ENCODE results near the gene GNAO1. TPM values are rescaled to one million over a fixed set of nuclear protein-coding genes. Genes with fewer than 3 reads are reported as not detected.

Gene GNAO1
- total and polyA plus RNA-seq, 2 experiments from 2014 or later, result under 0.01 to 0.18 TPM

GRCh38 chr16:56382901-56383355 lies 191.6 kb downstream of the GNAO1 start:
- no peak overlapping the region for H3K9ac ChIP-seq
- H3K79me2 ChIP-seq (ENCODE audit: insufficient read depth), result peaks cover 27% of the 10 kb centered on the region
- no peak for TF ChIP-seq EZH2 (IDR thresholded peaks at IDR 0.05; ENCODE audit: insufficient read depth, poor library complexity, severe bottlenecking)
- TF ChIP-seq EZH2phosphoT487 (IDR thresholded peaks at IDR 0.05; ENCODE audit: insufficient read depth, low read depth), result no peak
- H3K9me3 ChIP-seq (ENCODE audit: low read depth), result no peaks in the 10 kb centered on the region
- peak overlapping the region; percentile 14 for H3K4me2 ChIP-seq (ENCODE audit: unreplicated experiment)
- 65% methylated on average over 5 of the region's 5 CpGs for WGBS, 2 experiments (ENCODE audit: low coverage in 1 of 2, low lambda C conversion rate in 2 of 2, missing lambda C conversion rate in 2 of 2)
- no peaks in the 10 kb centered on the region for H3K27me3 ChIP-seq (replicated peaks; ENCODE audit: insufficient read depth)
- peaks cover 23% of the 10 kb centered on the region for H3K4me1 ChIP-seq (ENCODE audit: insufficient read depth)
- in situ Hi-C loops (cut with MboI), result no loop called here
- H3K4me3 ChIP-seq, result no peak overlapping the region
- 0 out of 2 replicates have a peak overlapping the region, but pooled peaks have one; percentile 3 for H3K27ac ChIP-seq
- peaks cover 29% of the 10 kb centered on the region for H3K36me3 ChIP-seq (ENCODE audit: low read depth)
- peak; percentile 53 for DNase-seq
- H3F3A ChIP-seq (ENCODE audit: insufficient read depth), result peaks cover 19% of the 10 kb centered on the region
- no peaks in the 10 kb centered on the region for H4K20me1 ChIP-seq (ENCODE audit: insufficient read depth)
- no peak overlapping the region for H2AFZ ChIP-seq
- no peaks in the 10 kb centered on the region for H3K9me2 ChIP-seq (ENCODE audit: insufficient read depth)

- Histone ChIP-seq H3K9me3 (ENCODE audit: low read depth) (no peaks in the 10 kb centered on the region), H3K36me3 (ENCODE audit: low read depth) (peaks cover 21% of the 10 kb centered on the region), H3K4me1 (ENCODE audit: insufficient read depth) (peaks cover 36% of the 10 kb centered on the region), H3F3A (ENCODE audit: insufficient read depth) (peaks cover 28% of the 10 kb centered on the region), H2AFZ (no peak overlapping the region), H3K4me2 (ENCODE audit: unreplicated experiment) (no peak overlapping the region), H3K27me3 (replicated peaks; ENCODE audit: insufficient read depth) (no peaks in the 10 kb centered on the region), H3K79me2 (ENCODE audit: insufficient read depth) (peaks cover 15% of the 10 kb centered on the region; the same call in 1 of the 2 replicates), H3K9me2 (ENCODE audit: insufficient read depth) (no peaks in the 10 kb centered on the region), H3K27ac (no peak overlapping the region), H3K4me3 (no peak overlapping the region), H4K20me1 (ENCODE audit: insufficient read depth) (no peaks in the 10 kb centered on the region), H3K9ac (no peak overlapping the region)
- no peak for DNase-seq
- in situ Hi-C loops (cut with MboI), result no loop called here
- 87 to 90% methylated on average over 4 of the region's 4 CpGs for WGBS, 2 experiments (ENCODE audit: low coverage in 1 of 2, low lambda C conversion rate in 2 of 2, missing lambda C conversion rate in 2 of 2)
- TF ChIP-seq EZH2 (IDR thresholded peaks at IDR 0.05; ENCODE audit: insufficient read depth, poor library complexity, severe bottlenecking) (no peak), EZH2phosphoT487 (IDR thresholded peaks at IDR 0.05; ENCODE audit: insufficient read depth, low read depth) (no peak)
Measured at GRCh38 chr16:56384074-56384721, 192.9 kb downstream of the GNAO1 start.

GRCh38 chr16:56387396-56387795 lies 196.1 kb downstream of the GNAO1 start:
- in situ Hi-C loops (cut with MboI), result no loop called here
- Histone ChIP-seq H2AFZ (no peak overlapping the region), H3K4me2 (ENCODE audit: unreplicated experiment) (peak overlapping the region; percentile 71), H3K79me2 (ENCODE audit: insufficient read depth) (peaks cover 21% of the 10 kb centered on the region), H3K9ac (no peak overlapping the region), H3K27ac (peak overlapping the region; percentile 27; the same call in 1 of the 2 replicates), H4K20me1 (ENCODE audit: insufficient read depth) (no peaks in the 10 kb centered on the region), H3K9me3 (ENCODE audit: low read depth) (no peaks in the 10 kb centered on the region), H3K4me3 (no peak overlapping the region), H3K9me2 (ENCODE audit: insufficient read depth) (no peaks in the 10 kb centered on the region), H3K27me3 (replicated peaks; ENCODE audit: insufficient read depth) (no peaks in the 10 kb centered on the region), H3K36me3 (ENCODE audit: low read depth) (peaks cover 10% of the 10 kb centered on the region; the same call in 1 of the 2 replicates), H3K4me1 (ENCODE audit: insufficient read depth) (peaks cover 49% of the 10 kb centered on the region), H3F3A (ENCODE audit: insufficient read depth) (peaks cover 43% of the 10 kb centered on the region)
- no peak for TF ChIP-seq EZH2phosphoT487 (IDR thresholded peaks at IDR 0.05; ENCODE audit: insufficient read depth, low read depth)
- TF ChIP-seq EZH2 (IDR thresholded peaks at IDR 0.05; ENCODE audit: insufficient read depth, poor library complexity, severe bottlenecking), result no peak
- DNase-seq, result peak; percentile 39
- WGBS, 2 experiments (ENCODE audit: low coverage in 1 of 2, low lambda C conversion rate in 2 of 2, missing lambda C conversion rate in 2 of 2), result 40 to 49% methylated on average over 3 of the region's 3 CpGs

- no peak overlapping the region for H3K9ac ChIP-seq
- peaks cover 36% of the 10 kb centered on the region for H3F3A ChIP-seq (ENCODE audit: insufficient read depth)
- peak; percentile 76 for DNase-seq
- peak overlapping the region; percentile 71 for H3K4me2 ChIP-seq (ENCODE audit: unreplicated experiment)
- no peaks in the 10 kb centered on the region for H3K9me2 ChIP-seq (ENCODE audit: insufficient read depth)
- TF ChIP-seq EZH2phosphoT487 (IDR thresholded peaks at IDR 0.05; ENCODE audit: insufficient read depth, low read depth) (no peak), EZH2 (IDR thresholded peaks at IDR 0.05; ENCODE audit: insufficient read depth, poor library complexity, severe bottlenecking) (no peak)
- no peak overlapping the region for H2AFZ ChIP-seq
- H3K4me3 ChIP-seq, result no peak overlapping the region
- no peaks in the 10 kb centered on the region for H4K20me1 ChIP-seq (ENCODE audit: insufficient read depth)
- H3K36me3 ChIP-seq (ENCODE audit: low read depth), result peaks cover 12% of the 10 kb centered on the region; the same call in 1 of the 2 replicates
- in situ Hi-C loops (cut with MboI), result no loop called here
- no peaks in the 10 kb centered on the region for H3K27me3 ChIP-seq (replicated peaks; ENCODE audit: insufficient read depth)
- peaks cover 29% of the 10 kb centered on the region for H3K79me2 ChIP-seq (ENCODE audit: insufficient read depth)
- H3K9me3 ChIP-seq (ENCODE audit: low read depth), result no peaks in the 10 kb centered on the region
- peaks cover 41% of the 10 kb centered on the region for H3K4me1 ChIP-seq (ENCODE audit: insufficient read depth)
- peak overlapping the region; percentile 64; the same call in 1 of the 2 replicates for H3K27ac ChIP-seq
Measured at GRCh38 chr16:56388209-56388608, 196.9 kb downstream of the GNAO1 start.
